Neural cell (in vitro differentiated cells): ENCODE data around the gene FGF6. TPM values are rescaled to one million over a fixed set of nuclear protein-coding genes. Genes with fewer than 3 reads are reported as not detected.

Source experiments
- H2AFZ ChIP-seq: fragments of 200-600, 300-800 bp; sonication (generic), shearing (Covaris generic); 2 replicates; pipeline ENCODE4 v1.6.0; 2014; ENCODE audit warnings: low read depth, mild to moderate bottlenecking, antibody characterized with exemption, low read length, moderate library complexity
- H3F3A ChIP-seq: fragments of 200-600 bp; shearing (Covaris generic); 2 replicates; pipeline ENCODE4 v1.6.1; 2016; ENCODE audit warnings: mild to moderate bottlenecking, moderate library complexity, mixed read lengths, antibody characterized with exemption, low read length; ENCODE audit not compliant: insufficient read depth, poor library complexity, severe bottlenecking
- H3K27ac ChIP-seq: fragments of 200-600, 300-800 bp; sonication (generic), shearing (Covaris generic); 2 replicates; pipeline ENCODE4 v1.5.1; 2014; ENCODE audit warnings: mild to moderate bottlenecking, low read length, moderate library complexity
- H3K27me3 ChIP-seq: fragments of 300-800, 200-600 bp; sonication (generic), shearing (Covaris generic); 2 replicates; pipeline ENCODE4 v1.6.0; 2014; ENCODE audit warnings: mild to moderate bottlenecking, low read depth, low read length, moderate library complexity; ENCODE audit not compliant: insufficient read depth
- H3K36me3 ChIP-seq: fragments of 300-800, 200-600 bp; sonication (generic), shearing (Covaris generic); 2 replicates; pipeline ENCODE4 v1.5.1; 2014; ENCODE audit warnings: mild to moderate bottlenecking, antibody characterized with exemption, low read length, moderate library complexity; ENCODE audit not compliant: insufficient read depth
- H3K4me2 ChIP-seq: fragments of 300-800, 200-600 bp; sonication (generic), shearing (Covaris generic); 2 replicates; pipeline ENCODE4 v1.6.0; 2014; ENCODE audit warnings: mild to moderate bottlenecking, low read length
- H3K4me3 ChIP-seq: fragments of 300-800, 200-600 bp; sonication (generic), shearing (Covaris generic); 2 replicates; pipeline ENCODE4 v1.5.1; 2014; ENCODE audit warnings: mild to moderate bottlenecking, low read length, moderate library complexity
- H3K79me2 ChIP-seq: fragments of 200-600 bp; shearing (Covaris generic); replicated peaks from 2 replicates; pipeline ENCODE4 v1.6.0; 2014; ENCODE audit warnings: mild to moderate bottlenecking, low read length, moderate library complexity; ENCODE audit not compliant: insufficient read depth
- H3K9ac ChIP-seq: fragments of 300-800, 200-600 bp; sonication (generic), shearing (Covaris generic); 2 replicates; pipeline ENCODE4 v1.6.1; 2016; ENCODE audit warnings: mild to moderate bottlenecking, low read length, mixed read lengths
- H3K9me2 ChIP-seq: fragments of 200-600 bp; shearing (Covaris generic); 2 replicates; pipeline ENCODE4 v1.6.1; 2016; ENCODE audit warnings: mild to moderate bottlenecking, low read length, mixed read lengths; ENCODE audit not compliant: insufficient read depth
- H3K9me3 ChIP-seq: fragments of 200-600, 300-800 bp; sonication (generic), shearing (Covaris generic); 2 replicates; pipeline ENCODE4 v1.6.1; 2016; ENCODE audit warnings: mild to moderate bottlenecking, mixed run types, low read length, moderate library complexity, mixed read lengths
- H4K20me1 ChIP-seq: fragments of 200-600 bp; shearing (Covaris generic); 2 replicates; pipeline ENCODE4 v1.6.1; 2016; ENCODE audit warnings: mild to moderate bottlenecking, mixed run types; ENCODE audit not compliant: insufficient read depth
- EP300 ChIP-seq: fragments of 450-650 bp; conservative IDR thresholded peaks from 2 replicates; pipeline ENCODE4 v1.6.1; 2014; ENCODE audit warnings: antibody characterized with exemption, mild to moderate bottlenecking, moderate library complexity; ENCODE audit not compliant: poor library complexity, severe bottlenecking
- EZH2 ChIP-seq: fragments of 200-600, 300-800 bp; shearing (Covaris generic), sonication (generic); IDR thresholded peaks from 2 replicates; pipeline ENCODE4 v1.6.1; 2014; ENCODE audit warnings: antibody characterized with exemption, low read length, borderline replicate concordance, mild to moderate bottlenecking; ENCODE audit not compliant: insufficient read depth, poor library complexity, severe bottlenecking
- MXI1 ChIP-seq: fragments of 450-650 bp; conservative IDR thresholded peaks from 2 replicates; pipeline ENCODE4 v1.6.1; 2014; ENCODE audit warnings: antibody characterized with exemption, mild to moderate bottlenecking; ENCODE audit not compliant: poor library complexity, severe bottlenecking
- POLR2AphosphoS5 ChIP-seq: IDR thresholded peaks from 2 replicates; pipeline ENCODE4 v1.6.1; 2012
- RAD21 ChIP-seq: fragments of 450-650 bp; conservative IDR thresholded peaks from 2 replicates; pipeline ENCODE4 v1.6.1; 2014; ENCODE audit warnings: antibody characterized with exemption, mild to moderate bottlenecking, moderate library complexity
- REST ChIP-seq: IDR thresholded peaks from 2 replicates; pipeline ENCODE4 v1.6.1; 2012; ENCODE audit warnings: borderline replicate concordance
- SMC3 ChIP-seq: fragments of 450-650 bp; conservative IDR thresholded peaks from 2 replicates; pipeline ENCODE4 v1.6.1; 2014; ENCODE audit warnings: antibody characterized with exemption, mild to moderate bottlenecking, moderate library complexity; ENCODE audit not compliant: poor library complexity
- TAF1 ChIP-seq: IDR thresholded peaks from 2 replicates; pipeline ENCODE4 v1.6.1; 2012; ENCODE audit warnings: low read depth
- polyA plus RNA-seq: library from polyadenylated mRNA; depleted of rRNA; stranded (reverse); fragments of >200 nt; gene quantifications from 2 replicates; pipeline ENCODE4 v1.2.3, GENCODE V29; 2014
- TF ChIP-seq, protein P1 (sequence below): fragments of 450-650 bp; IDR thresholded peaks from 2 replicates; pipeline ENCODE4 v1.5.1; 2014; ENCODE audit warnings: antibody characterized with exemption, mild to moderate bottlenecking, moderate library complexity; ENCODE audit not compliant: poor library complexity, severe bottlenecking

Gene FGF6
- polyA plus RNA-seq, 1 donor from 2014 or later: not detected

DNA sequence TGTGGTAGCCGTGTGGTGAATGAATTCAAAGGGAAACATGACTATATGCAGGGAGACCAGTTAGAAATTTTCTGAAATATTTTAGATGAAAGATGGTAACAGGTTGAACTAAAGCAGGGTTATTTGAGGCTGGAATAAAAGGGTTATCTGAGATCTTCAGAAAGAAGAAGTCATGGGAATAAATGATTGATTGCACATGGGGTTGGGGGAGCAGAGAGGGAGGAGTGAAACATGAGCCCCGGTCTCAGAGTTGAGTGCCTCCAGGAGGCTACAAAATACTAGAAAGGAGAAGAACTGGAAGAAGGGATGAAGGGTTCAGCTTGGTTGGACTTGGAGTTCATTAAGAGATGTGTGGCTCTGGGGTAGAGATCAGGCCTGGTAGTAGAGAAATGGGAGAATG, 49.8 kb downstream of the FGF6 start:
- no peaks in the 10 kb centered on the region for H3K36me3 ChIP-seq
- no peaks in the 10 kb centered on the region for H3K9me3 ChIP-seq
- H3K27me3 ChIP-seq: no peaks in the 10 kb centered on the region
- H3K4me2 ChIP-seq: no peak overlapping the region
- no peaks in the 10 kb centered on the region for H4K20me1 ChIP-seq
- TF ChIP-seq REST: no peak
- TF ChIP-seq POLR2AphosphoS5: no peak
- TF ChIP-seq TAF1: no peak
- no peak for TF ChIP-seq MXI1
- no peak for TF ChIP-seq EP300
- TF ChIP-seq, protein P1, sequence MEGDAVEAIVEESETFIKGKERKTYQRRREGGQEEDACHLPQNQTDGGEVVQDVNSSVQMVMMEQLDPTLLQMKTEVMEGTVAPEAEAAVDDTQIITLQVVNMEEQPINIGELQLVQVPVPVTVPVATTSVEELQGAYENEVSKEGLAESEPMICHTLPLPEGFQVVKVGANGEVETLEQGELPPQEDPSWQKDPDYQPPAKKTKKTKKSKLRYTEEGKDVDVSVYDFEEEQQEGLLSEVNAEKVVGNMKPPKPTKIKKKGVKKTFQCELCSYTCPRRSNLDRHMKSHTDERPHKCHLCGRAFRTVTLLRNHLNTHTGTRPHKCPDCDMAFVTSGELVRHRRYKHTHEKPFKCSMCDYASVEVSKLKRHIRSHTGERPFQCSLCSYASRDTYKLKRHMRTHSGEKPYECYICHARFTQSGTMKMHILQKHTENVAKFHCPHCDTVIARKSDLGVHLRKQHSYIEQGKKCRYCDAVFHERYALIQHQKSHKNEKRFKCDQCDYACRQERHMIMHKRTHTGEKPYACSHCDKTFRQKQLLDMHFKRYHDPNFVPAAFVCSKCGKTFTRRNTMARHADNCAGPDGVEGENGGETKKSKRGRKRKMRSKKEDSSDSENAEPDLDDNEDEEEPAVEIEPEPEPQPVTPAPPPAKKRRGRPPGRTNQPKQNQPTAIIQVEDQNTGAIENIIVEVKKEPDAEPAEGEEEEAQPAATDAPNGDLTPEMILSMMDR: no peak
- TF ChIP-seq EZH2: no peak
- TF ChIP-seq SMC3: no peak
- TF ChIP-seq RAD21: no peak
- H3K27ac ChIP-seq: no peak overlapping the region
- no peaks in the 10 kb centered on the region for H3K79me2 ChIP-seq
- no peaks in the 10 kb centered on the region for H3K9me2 ChIP-seq
- no peak overlapping the region for H2AFZ ChIP-seq
- no peak overlapping the region for H3K4me3 ChIP-seq
- H3F3A ChIP-seq: no peaks in the 10 kb centered on the region
- no peak overlapping the region for H3K9ac ChIP-seq

DNA sequence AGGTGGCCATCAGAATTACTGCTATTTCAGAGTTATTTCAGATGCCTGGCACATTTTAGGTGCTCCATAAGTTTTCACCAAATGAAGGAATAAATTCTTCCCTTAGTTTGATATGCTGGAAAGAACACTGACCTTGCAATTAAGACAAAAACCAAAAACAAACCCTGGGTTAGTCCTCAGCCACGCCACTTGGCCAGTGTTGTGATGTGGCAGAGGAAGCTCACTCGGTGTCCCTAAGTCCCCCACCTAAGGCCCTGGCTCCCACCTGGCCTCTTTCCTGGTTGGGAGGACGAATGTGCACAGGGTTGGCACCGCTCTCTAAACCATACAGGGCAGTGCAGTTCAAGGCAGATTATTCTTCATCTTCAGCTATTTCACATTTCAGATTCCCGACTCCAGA, 52.4 kb downstream of the FGF6 start:
- Histone ChIP-seq H3K9ac (no peak overlapping the region), H3K27me3 (no peaks in the 10 kb centered on the region), H2AFZ (no peak overlapping the region), H3K9me2 (no peaks in the 10 kb centered on the region), H3K79me2 (no peaks in the 10 kb centered on the region), H3K4me2 (no peak overlapping the region), H3K36me3 (no peaks in the 10 kb centered on the region), H3K4me3 (no peak overlapping the region), H4K20me1 (no peaks in the 10 kb centered on the region), H3K9me3 (no peaks in the 10 kb centered on the region), H3F3A (no peaks in the 10 kb centered on the region), H3K27ac (no peak overlapping the region)
- no peak for TF ChIP-seq EZH2
- TF ChIP-seq, protein P1: no peak
- TF ChIP-seq REST: no peak
- TF ChIP-seq RAD21: no peak
- TF ChIP-seq POLR2AphosphoS5: no peak
